Thyroid gland (tissue), 4 donors: Measurements from ENCODE around the gene PTPN18.

ENCODE experiments used
- POLR2A ChIP-seq, 2 donors: fragments of 450-650 bp; IDR thresholded peaks; one replicate each; pipeline ENCODE4 v1.6.1; 2017; ENCODE audit warnings: antibody characterized with exemption in 2 of 2, mild to moderate bottlenecking in 2 of 2, moderate library complexity in 1 of 2
- TF ChIP-seq, protein P1 (sequence below), 6 experiments: fragments of 200-600 bp in 3 of 6; fragments of 450-650 bp in 3 of 6; sonication (generic) in 3 of 6; IDR thresholded peaks; one replicate each; pipeline ENCODE4 v1.5.1; 2016 to 2019; ENCODE audit warnings: antibody characterized with exemption in 6 of 6, mild to moderate bottlenecking in 2 of 6, inconsistent platforms in 1 of 6, moderate library complexity in 1 of 6

DNA sequence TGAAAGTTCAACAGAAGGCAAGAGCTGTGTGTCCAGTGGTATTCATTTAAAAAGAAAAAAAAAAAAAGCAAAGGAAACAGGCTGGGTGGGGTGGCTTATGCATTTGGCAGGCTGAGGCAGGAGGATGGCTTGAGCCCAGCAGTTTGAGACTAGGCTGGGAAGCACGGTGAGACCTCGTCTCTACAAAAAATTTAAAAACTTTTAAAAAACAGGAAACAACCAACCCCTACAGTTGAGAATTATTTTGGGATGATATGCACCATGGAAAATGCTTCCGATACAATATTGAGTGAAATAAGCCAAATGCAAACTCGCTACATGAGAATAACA, 31.2 kb downstream of the PTPN18 start:
- TF ChIP-seq POLR2A (IDR thresholded peaks at IDR 0.05), result no peak
- TF ChIP-seq, protein P1, sequence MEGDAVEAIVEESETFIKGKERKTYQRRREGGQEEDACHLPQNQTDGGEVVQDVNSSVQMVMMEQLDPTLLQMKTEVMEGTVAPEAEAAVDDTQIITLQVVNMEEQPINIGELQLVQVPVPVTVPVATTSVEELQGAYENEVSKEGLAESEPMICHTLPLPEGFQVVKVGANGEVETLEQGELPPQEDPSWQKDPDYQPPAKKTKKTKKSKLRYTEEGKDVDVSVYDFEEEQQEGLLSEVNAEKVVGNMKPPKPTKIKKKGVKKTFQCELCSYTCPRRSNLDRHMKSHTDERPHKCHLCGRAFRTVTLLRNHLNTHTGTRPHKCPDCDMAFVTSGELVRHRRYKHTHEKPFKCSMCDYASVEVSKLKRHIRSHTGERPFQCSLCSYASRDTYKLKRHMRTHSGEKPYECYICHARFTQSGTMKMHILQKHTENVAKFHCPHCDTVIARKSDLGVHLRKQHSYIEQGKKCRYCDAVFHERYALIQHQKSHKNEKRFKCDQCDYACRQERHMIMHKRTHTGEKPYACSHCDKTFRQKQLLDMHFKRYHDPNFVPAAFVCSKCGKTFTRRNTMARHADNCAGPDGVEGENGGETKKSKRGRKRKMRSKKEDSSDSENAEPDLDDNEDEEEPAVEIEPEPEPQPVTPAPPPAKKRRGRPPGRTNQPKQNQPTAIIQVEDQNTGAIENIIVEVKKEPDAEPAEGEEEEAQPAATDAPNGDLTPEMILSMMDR (IDR thresholded peaks at IDR 0.05), result no peak
